T-helper 1 cell treated with Interleukin-12 subunit alpha and Interleukin-12 subunit beta and Interleukin-4 antibody, amounts not matched to agents 30 μg/mL and 1 μg/mL, for 36 hours (primary cell): ENCODE measurements around the gene ZNF385A.
A peak's percentile ranks its signal among the peaks of the same experiment; 100 is the strongest.

Experiments
- H3K27ac Mint-ChIP-seq: one replicate; pipeline ENCODE4 v1.8.0; 2021; ENCODE audit warnings: mild to moderate bottlenecking, mixed read lengths
- H3K27me3 Mint-ChIP-seq: one replicate; pipeline ENCODE4 v1.8.0; 2021; ENCODE audit warnings: low read depth, mixed read lengths
- H3K36me3 Mint-ChIP-seq: one replicate; pipeline ENCODE4 v1.8.0; 2021; ENCODE audit warnings: low read depth, mixed read lengths
- H3K4me1 Mint-ChIP-seq: one replicate; pipeline ENCODE4 v1.8.0; 2021; ENCODE audit warnings: low read depth, mixed read lengths
- H3K4me3 Mint-ChIP-seq: one replicate; pipeline ENCODE4 v1.8.0; 2021; ENCODE audit warnings: mild to moderate bottlenecking, moderate library complexity, mixed read lengths
- H3K9me3 Mint-ChIP-seq: one replicate; pipeline ENCODE4 v1.8.0; 2021; ENCODE audit warnings: mixed read lengths

ZNF385A gene

GRCh38 chr12:54407183-54407905, 22.8 kb upstream of the ZNF385A start:
- peaks cover 51% of the 10 kb centered on the region for H3K36me3 Mint-ChIP-seq
- H3K4me3 Mint-ChIP-seq = no peak overlapping the region
- peak overlapping the region; percentile 39 for H3K27ac Mint-ChIP-seq
- no peaks in the 10 kb centered on the region for H3K9me3 Mint-ChIP-seq
- no peaks in the 10 kb centered on the region for H3K27me3 Mint-ChIP-seq
- H3K4me1 Mint-ChIP-seq = peaks cover 19% of the 10 kb centered on the region

GRCh38 chr12:54405573-54405972, 21.0 kb upstream of the ZNF385A start:
- Mint-ChIP-seq H3K27me3 (no peaks in the 10 kb centered on the region), H3K4me3 (no peak overlapping the region), H3K9me3 (no peaks in the 10 kb centered on the region), H3K36me3 (peaks cover 60% of the 10 kb centered on the region), H3K27ac (no peak overlapping the region), H3K4me1 (peaks cover 11% of the 10 kb centered on the region)

DNA sequence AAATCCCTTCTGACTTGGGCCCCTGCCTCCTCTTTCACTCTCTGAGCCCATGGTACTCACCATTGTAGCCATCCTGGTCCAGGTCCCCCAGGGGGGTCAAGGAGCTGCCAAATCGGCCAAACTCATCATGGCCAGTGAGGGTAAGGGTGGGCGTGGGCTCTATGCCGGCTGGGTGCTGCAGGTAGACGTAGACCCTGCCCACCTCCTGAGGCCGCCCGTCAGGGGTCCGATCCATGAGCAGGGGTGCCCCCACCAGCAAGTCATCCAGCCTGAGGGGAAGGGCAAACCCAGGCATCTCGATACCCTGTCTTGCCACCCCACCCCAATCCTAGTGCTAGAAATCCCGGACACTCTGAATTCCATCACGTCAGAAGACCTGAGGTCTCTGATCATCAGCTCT, 20.6 kb upstream of the ZNF385A start:
- Mint-ChIP-seq H3K9me3 (no peaks in the 10 kb centered on the region), H3K27me3 (no peaks in the 10 kb centered on the region), H3K4me3 (no peak overlapping the region), H3K27ac (no peak overlapping the region), H3K36me3 (peaks cover 63% of the 10 kb centered on the region), H3K4me1 (peaks cover 11% of the 10 kb centered on the region)

DNA sequence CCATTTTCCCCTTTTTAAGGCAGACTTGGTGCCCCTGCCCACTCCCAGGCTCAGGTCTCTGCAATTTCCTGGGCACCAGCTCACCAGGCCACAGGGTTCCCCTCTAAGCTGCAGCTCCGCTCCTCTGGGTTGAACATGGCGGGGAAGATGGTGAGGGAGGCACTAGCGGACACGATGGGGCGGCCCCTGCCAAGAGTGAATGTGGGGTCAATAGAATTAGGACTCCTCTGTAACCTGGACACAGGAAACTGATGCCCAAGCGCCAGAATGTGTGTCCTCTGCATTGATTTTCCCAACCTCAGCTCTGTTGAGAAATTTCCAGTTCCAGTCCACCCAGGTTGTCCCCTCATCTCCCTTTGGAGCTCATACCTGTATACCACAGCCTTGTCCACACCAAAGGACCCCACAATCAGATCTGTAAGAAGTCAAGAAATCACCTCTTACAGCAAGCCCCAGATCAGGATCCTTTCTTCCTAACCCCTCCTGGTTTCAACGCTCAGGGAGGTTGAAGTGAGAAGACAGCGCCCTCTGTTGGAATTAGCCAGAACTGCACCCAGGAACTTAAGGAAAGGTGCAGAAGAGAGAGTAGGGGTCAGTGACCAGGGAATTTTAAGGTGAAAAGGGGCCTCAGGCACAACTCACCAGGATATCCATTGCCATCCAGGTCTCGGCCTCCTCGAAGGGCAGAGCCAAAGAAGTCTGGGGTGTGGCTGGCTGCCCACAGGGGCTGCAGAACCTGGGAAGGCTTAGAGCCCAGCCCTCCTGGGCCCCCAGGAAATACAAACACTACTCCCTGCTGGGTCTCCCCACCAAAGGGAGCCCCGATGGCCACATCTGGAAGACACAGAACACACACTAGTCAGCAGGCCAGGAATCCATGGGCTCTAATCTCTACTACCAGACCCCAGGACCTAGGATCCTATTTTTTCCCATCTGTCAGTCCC, 19.8 kb upstream of the ZNF385A start:
- Mint-ChIP-seq H3K27ac (peak overlapping the region; percentile 18), H3K4me1 (peaks cover 11% of the 10 kb centered on the region), H3K9me3 (no peaks in the 10 kb centered on the region), H3K36me3 (peaks cover 67% of the 10 kb centered on the region), H3K27me3 (no peaks in the 10 kb centered on the region), H3K4me3 (no peak overlapping the region)

DNA sequence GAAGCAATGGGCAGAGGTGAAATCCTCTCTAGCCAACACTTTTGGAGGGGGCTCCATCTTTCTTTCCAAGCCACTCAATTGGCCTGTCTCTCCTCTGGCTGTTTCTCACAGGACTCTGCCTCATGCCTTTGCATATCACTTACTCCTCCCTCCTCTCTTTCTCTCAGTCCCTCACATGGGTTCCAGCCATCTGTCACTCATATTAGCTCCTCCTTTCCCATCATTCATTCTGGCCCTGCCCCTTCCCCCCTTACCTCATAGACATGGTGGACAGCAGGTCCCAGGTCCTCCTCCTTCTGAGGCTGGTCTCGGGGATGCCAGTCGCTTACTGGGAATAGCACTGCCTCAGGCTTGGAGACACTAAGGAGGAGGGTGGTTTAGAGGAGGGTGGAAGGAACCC, 16.6 kb upstream of the ZNF385A start:
- peaks cover 8% of the 10 kb centered on the region for H3K4me1 Mint-ChIP-seq
- H3K27ac Mint-ChIP-seq = peak overlapping the region; percentile 57
- peaks cover 68% of the 10 kb centered on the region for H3K36me3 Mint-ChIP-seq
- H3K27me3 Mint-ChIP-seq = no peaks in the 10 kb centered on the region
- H3K4me3 Mint-ChIP-seq = no peak overlapping the region
- H3K9me3 Mint-ChIP-seq = no peaks in the 10 kb centered on the region

DNA sequence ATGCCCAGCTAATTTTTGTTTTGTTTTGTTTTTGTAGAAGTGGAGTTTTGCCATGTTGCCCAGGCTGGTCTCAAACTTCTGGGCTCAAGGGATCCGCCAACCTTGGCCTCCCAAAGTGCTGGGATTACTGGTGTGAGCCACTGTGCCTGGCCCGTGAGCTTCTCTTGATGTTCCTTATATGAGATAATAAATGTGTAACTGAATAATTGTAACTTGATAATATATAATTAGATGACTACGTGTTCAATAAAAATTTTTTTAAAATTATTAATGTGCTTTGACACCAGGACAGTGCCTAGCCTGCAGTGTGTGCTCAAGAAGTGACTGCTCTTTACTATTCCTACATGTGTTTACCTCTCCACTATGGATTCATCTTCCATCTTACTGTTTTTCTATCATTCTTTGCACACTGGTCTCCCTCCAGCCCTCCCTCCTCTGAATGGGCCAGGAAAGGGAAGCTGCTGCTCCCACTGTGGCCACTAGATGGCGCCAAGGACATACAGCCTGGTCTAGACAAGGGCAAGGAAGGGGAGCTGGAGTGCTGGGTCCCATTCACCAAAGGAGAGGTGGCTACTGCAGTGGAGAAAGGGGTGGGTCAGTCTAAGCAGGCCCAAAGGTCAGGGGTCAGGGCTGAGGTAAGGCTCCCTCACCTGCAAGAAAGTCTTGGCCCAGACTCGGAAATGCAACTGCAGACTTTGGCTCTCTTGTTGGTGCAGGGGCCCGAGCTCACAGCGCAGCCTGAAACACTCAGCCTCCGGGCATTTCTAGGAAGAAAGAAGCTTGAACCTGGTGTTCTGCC, 14.7 kb upstream of the ZNF385A start:
- peaks cover 8% of the 10 kb centered on the region for H3K4me1 Mint-ChIP-seq
- H3K27ac Mint-ChIP-seq = no peak overlapping the region
- H3K36me3 Mint-ChIP-seq = peaks cover 71% of the 10 kb centered on the region
- H3K4me3 Mint-ChIP-seq = no peak overlapping the region
- H3K9me3 Mint-ChIP-seq = no peaks in the 10 kb centered on the region
- H3K27me3 Mint-ChIP-seq = no peaks in the 10 kb centered on the region

GRCh38 chr12:54398218-54398617, 13.7 kb upstream of the ZNF385A start:
- H3K27ac Mint-ChIP-seq = no peak overlapping the region
- H3K4me3 Mint-ChIP-seq = no peak overlapping the region
- peaks cover 16% of the 10 kb centered on the region for H3K4me1 Mint-ChIP-seq
- H3K27me3 Mint-ChIP-seq = no peaks in the 10 kb centered on the region
- H3K36me3 Mint-ChIP-seq = peaks cover 69% of the 10 kb centered on the region
- H3K9me3 Mint-ChIP-seq = no peaks in the 10 kb centered on the region

DNA sequence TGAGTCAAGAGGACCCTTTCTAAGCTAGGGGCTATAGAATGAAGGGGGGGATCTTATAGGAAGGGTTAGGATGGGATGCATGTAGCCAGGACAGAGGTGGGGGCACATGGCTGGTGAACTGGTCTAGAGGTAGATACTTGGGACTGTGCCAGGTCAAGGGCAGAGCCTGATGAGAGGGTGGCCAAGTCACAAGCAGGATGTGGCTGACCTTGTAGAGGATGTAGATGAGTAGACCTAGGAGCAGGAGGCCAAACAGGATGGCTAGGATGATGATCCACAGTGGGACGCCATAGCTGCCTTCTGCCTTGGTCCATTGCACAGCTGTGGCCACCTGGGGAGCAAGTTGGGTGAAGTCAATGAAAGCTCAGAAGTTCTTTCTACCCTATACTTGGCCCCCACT, 12.6 kb upstream of the ZNF385A start:
- H3K9me3 Mint-ChIP-seq = no peaks in the 10 kb centered on the region
- H3K36me3 Mint-ChIP-seq = peaks cover 67% of the 10 kb centered on the region
- peaks cover 16% of the 10 kb centered on the region for H3K4me1 Mint-ChIP-seq
- H3K4me3 Mint-ChIP-seq = no peak overlapping the region
- no peak overlapping the region for H3K27ac Mint-ChIP-seq
- no peaks in the 10 kb centered on the region for H3K27me3 Mint-ChIP-seq

DNA sequence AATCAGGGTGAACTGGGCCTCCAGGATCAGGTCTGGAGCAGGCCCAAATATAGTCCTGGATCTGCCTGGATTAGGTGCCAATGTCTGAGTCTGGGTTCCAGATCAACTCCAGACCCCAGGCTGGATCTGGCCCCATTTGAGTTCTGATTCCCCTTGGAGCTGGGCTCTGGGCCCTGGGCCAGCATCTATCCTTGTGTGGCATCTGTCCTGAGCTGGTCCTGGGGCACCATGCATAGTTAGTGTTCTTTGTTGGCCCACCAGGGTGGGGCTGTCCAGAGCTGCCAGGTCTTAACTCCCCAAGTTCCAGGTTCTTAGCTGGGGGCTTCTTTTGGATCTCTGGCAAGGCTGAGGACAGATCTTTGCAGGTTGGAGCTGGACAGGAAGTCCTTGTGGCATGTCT, 11.0 kb upstream of the ZNF385A start:
- H3K27ac Mint-ChIP-seq = no peak overlapping the region
- peaks cover 20% of the 10 kb centered on the region for H3K4me1 Mint-ChIP-seq
- H3K36me3 Mint-ChIP-seq = peaks cover 59% of the 10 kb centered on the region
- no peaks in the 10 kb centered on the region for H3K27me3 Mint-ChIP-seq
- H3K4me3 Mint-ChIP-seq = no peak overlapping the region
- H3K9me3 Mint-ChIP-seq = no peaks in the 10 kb centered on the region

DNA sequence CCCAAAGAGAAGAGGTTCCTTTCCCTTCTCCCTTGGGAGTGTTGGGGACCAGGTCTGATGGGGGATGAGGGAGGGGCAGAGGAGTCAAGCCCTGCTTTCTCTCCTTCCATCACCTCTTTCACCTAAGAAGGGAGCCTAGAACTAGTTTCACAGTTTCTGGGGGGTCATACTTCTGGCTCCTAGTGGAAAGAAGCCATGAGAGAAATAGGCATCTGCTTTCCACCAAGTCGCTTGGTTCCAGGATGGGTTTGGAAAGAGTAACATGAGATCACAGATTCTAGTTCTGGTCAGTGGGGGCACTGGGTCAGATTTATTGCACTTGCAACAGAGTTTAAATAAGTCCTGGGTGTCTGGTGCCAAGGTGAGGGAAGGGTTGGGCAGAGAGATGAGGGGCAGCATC, 10.5 kb upstream of the ZNF385A start:
- Mint-ChIP-seq H3K27ac (peak overlapping the region; percentile 26), H3K4me3 (no peak overlapping the region), H3K9me3 (no peaks in the 10 kb centered on the region), H3K27me3 (no peaks in the 10 kb centered on the region), H3K4me1 (peaks cover 20% of the 10 kb centered on the region), H3K36me3 (peaks cover 54% of the 10 kb centered on the region)

DNA sequence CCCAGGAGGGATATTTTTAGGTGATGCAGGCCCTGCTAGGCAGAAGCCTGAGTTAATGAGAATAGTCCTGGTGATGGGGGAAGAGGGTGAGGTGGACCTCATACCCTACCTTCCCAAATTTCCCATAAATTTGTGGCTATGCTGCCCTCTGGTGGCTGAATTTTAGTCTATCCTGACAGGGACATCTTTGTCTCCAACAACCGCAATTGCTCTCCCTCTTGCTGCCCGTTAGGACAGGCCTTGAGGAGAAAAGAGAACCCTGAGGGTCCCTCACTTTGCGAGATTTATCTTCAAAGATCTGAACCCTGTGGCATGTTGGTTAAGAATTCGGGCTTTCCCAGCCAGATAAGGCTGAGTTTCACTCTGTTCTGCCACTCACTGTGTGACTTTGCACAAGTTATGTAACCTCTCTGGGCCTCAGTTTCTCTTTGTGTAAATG, 9.8 kb upstream of the ZNF385A start:
- peak overlapping the region; percentile 6 for H3K27ac Mint-ChIP-seq
- peaks cover 50% of the 10 kb centered on the region for H3K36me3 Mint-ChIP-seq
- H3K27me3 Mint-ChIP-seq = no peaks in the 10 kb centered on the region
- H3K4me3 Mint-ChIP-seq = no peak overlapping the region
- peaks cover 19% of the 10 kb centered on the region for H3K4me1 Mint-ChIP-seq
- H3K9me3 Mint-ChIP-seq = no peaks in the 10 kb centered on the region

DNA sequence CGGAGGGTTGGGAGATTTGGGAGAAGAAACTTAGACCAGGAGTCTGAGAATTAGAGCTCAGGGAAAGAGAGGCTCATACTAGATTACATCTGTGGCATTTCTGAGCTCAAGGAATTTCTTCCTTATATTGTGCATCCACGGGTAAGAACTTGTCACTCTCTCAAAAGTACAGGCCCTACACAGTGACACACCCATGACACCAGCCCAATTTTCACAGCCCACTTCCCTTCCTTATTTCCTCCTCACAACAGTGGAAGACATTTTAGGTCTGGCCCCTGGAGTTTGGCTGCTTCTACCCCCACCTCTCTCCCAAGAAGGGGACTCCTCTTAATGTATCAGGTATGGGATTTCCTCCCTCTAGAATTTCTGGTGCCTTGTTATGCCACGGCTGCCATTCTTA, 9.2 kb upstream of the ZNF385A start:
- peaks cover 17% of the 10 kb centered on the region for H3K4me1 Mint-ChIP-seq
- H3K36me3 Mint-ChIP-seq = peaks cover 48% of the 10 kb centered on the region
- no peak overlapping the region for H3K4me3 Mint-ChIP-seq
- no peaks in the 10 kb centered on the region for H3K9me3 Mint-ChIP-seq
- H3K27me3 Mint-ChIP-seq = no peaks in the 10 kb centered on the region
- peak overlapping the region; percentile 6 for H3K27ac Mint-ChIP-seq

GRCh38 chr12:54393207-54393609, 8.7 kb upstream of the ZNF385A start:
- H3K4me3 Mint-ChIP-seq = no peak overlapping the region
- H3K4me1 Mint-ChIP-seq = peaks cover 17% of the 10 kb centered on the region
- no peaks in the 10 kb centered on the region for H3K27me3 Mint-ChIP-seq
- no peak overlapping the region for H3K27ac Mint-ChIP-seq
- H3K9me3 Mint-ChIP-seq = no peaks in the 10 kb centered on the region
- H3K36me3 Mint-ChIP-seq = peaks cover 42% of the 10 kb centered on the region

- Mint-ChIP-seq H3K9me3 (no peaks in the 10 kb centered on the region), H3K27ac (no peak overlapping the region), H3K4me3 (no peak overlapping the region), H3K4me1 (peaks cover 17% of the 10 kb centered on the region), H3K27me3 (no peaks in the 10 kb centered on the region), H3K36me3 (peaks cover 37% of the 10 kb centered on the region)
Observed at GRCh38 chr12:54392485-54393206, 8.1 kb upstream of the ZNF385A start.
